ENCODE results near the gene DCTN2.
"Not testable (repeated sequence)": the region's sequence is repeated elsewhere in the genome, so short reads cannot be mapped to it uniquely, and the experiment has no call there.

The DCTN2 gene

DNA sequence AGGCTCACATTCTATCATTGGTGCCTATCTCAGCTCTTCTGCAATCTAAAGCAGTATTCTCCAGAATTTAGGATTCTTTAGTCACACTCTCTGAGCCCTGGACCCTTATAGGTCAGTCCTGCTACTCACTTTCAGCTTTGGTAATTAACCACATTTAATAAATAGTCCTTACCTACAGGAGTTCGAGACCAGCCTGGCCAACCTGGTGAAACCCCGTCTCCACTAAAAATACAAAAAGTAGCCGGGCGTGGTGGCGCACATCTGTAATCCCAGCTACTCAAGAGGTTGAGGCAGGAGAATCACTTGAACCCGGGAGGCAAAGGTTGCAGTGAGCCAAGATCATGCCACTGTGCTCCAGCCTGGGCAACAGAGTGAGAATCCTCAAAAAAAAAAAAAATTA, 33.3 kb downstream of the DCTN2 start:
- not testable (repeated sequence) for DNase-seq

DNA sequence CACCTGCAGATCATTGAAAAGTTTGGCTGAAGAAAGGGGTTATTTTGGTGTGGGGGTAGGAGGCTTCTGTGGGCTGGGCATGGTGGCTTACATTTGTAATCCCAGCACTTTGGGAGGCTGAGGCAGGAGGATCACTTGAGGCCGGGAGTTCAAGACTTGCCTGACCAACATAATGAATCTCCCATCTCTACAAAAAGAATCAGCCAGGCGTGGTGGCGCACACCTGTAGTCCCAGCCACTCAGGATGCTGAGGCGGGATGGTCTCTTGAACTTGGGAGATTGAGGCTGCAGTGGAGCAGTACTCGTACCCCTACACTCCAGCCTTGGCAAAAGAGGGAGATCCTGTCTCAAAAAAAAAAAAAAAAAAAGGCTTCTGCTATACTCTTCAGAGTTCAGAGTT, 33.7 kb downstream of the DCTN2 start:
- no peak for DNase-seq

- DNase-seq: no peak
Measured at GRCh38 chr12:57512665-57513064, 34.3 kb downstream of the DCTN2 start.

DNA sequence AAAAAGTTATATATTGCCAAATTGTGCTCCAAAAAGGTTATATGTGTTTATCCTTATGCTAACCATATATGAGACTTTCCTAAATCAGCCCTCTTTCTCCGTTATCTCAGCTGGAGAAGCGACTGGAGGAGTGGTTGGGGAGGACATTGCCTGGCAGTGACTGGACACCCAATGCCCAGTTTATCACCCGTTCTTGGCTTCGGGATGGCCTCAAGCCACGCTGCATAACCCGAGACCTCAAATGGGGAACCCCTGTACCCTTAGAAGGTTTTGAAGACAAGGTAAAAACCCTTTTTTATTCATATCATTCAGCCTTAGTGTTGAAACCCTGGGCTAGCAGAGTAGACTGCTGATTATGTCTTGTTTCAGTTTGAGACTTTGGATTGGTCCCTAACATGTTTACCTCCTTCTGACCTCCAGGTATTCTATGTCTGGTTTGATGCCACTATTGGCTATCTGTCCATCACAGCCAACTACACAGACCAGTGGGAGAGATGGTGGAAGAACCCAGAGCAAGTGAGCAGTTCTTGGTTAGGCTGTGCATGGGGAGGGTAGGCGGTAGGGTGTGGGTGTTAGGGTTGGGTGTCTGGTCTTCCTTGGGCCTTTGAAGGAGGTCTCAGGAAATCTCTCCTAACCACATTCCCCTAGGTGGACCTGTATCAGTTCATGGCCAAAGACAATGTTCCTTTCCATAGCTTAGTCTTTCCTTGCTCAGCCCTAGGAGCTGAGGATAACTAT, 35.2 kb downstream of the DCTN2 start:
- DNase-seq: no peak

- DNase-seq: no peak
Measured at GRCh38 chr12:57511161-57511560, 35.8 kb downstream of the DCTN2 start.

GRCh38 chr12:57507796-57508195, 39.2 kb downstream of the DCTN2 start:
- not testable (repeated sequence) for DNase-seq

DNA sequence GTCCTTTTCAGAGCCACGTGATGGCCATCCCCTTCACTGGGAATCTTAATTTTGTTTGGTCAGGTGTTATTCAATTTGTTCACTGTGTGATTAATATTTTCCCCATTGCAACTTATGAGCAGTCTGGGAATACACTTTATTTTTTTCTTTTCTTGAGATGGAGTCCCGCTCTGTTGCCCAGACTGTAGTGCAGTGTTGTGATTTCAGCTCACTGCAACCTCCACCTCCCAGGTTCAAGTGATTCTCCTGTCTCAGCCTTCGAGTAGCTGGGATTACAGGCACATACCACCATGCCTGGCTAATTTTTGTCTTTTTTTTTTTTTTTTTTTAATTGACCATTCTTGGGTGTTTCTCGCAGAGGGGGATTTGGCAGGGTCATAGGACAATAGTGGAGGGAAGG, 40.5 kb downstream of the DCTN2 start:
- DNase-seq: not testable (repeated sequence)

- not testable (repeated sequence) for DNase-seq
Measured at GRCh38 chr12:57502311-57502969, 44.6 kb downstream of the DCTN2 start.

GRCh38 chr12:57500213-57500612, 46.8 kb downstream of the DCTN2 start:
- DNase-seq: no peak

GRCh38 chr12:57498571-57498970, 48.4 kb downstream of the DCTN2 start:
- no peak for DNase-seq

GRCh38 chr12:57498132-57498502, 48.9 kb downstream of the DCTN2 start:
- no peak for DNase-seq

DNA sequence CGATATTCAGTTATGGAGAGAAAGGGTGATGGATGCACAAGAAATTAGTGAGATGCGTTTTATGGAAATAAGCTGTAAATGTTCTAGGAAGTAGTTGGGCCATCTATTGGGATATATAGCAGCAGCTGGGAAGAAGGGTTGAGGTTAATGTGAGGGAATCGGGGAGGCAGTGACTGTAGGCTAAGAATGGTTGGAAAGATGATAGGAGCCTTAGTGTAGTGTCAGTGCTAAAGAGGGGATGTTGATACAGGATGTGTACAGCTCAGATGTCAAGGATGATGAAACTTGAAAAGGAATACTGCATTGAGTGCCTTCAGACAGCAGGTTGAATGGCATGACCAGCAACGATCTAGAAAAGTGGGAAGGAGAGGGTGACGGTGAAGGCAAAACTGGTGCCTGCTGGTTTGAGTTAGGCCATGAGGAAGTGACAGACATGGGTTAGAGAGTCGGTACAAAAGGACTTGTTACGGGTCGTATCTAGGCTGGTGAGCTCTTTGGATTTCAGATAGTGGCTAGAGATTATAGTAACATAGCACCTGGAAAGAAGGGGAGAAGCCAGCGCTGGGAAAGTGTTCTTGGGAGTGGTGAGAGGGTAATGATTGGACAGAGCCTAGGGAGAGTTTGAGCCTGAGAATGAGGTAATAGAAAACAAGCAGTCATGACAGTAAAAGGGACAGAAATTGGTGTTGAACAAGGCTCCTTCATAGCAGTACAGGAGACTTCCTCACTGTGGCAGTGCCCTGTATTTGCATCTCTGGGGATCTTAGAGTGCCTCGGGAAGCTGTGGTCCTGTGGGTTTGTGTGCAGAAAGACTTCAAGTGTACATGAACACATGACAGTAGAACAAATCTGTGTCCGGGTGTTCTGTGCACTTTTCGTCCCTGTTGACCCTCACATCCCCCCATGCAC, 49.5 kb downstream of the DCTN2 start:
- DNase-seq: no peak

DNA sequence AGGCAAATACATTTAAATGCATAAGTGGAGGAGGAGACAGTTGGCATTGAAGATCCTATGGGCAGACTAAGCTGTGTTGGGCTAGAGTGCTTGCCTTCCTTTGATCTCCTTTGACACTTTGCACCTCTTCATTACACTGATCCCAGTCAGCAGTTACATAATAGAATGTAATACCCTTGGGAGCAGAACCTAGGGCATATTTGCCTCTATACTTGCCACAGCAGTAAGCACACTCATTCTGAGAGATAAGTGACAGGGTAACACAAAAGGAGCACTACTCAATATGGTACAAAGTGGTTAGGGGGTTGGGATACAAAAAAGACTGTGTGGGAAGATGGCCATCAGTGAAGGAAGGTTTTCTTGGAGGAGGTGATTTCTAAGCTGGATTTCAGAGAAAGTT, 50.2 kb downstream of the DCTN2 start:
- DNase-seq: no peak

DNA sequence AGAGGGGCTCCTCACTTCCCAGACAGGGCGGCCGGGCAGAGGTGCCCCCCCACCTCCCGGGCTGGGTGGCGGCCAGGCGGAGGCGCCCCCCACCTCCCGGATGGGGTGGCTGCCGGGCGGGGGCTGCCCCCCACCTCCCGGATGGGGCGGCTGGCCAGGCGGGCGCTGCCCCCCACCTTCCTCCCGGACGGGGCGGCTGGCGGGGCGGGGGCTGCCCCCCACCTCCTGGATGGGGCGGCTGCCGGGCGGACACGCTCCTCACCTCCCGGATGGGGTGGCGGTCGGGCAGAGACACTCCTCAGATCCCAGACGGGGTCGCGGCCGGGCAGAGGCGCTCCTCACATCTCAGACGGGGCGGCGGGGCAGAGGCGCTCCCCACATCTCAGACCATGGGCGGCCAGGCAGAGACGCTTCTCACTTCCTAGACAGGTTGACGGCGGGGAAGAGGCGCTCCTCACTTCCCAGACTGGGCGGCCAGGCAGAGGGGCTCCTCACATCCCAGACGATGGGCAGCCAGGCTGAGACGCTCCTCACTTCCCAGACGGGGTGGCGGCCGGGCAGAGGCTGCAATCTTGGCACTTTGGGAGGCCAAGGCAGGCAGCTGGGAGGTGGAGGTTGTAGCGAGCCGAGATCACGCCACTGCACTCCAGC, 51.8 kb downstream of the DCTN2 start:
- not testable (repeated sequence) for DNase-seq

GRCh38 chr12:57491393-57492280, 55.4 kb downstream of the DCTN2 start:
- peak; percentile 43 for DNase-seq

DNA sequence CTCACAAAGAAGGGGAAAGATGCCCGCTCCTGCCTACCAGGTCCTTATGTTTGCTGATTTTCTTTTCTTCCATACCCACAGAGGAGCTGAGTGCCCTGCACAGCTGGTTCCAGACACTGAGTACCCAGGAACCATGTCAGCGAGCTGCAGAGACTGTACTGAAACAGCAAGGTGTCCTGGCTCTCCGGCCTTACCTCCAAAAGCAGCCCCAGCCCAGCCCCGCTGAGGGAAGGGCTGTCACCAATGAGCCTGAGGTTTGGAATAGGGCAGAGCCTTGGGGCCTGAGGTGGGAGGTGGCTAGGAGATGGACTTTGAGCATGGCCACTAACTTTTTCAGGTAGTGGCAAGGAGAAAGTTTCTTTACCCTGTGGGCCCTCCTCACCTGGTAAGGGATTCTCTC, 56.9 kb downstream of the DCTN2 start:
- no peak for DNase-seq

- DNase-seq: no peak
Measured at GRCh38 chr12:57489157-57489641, 57.8 kb downstream of the DCTN2 start.

DNA sequence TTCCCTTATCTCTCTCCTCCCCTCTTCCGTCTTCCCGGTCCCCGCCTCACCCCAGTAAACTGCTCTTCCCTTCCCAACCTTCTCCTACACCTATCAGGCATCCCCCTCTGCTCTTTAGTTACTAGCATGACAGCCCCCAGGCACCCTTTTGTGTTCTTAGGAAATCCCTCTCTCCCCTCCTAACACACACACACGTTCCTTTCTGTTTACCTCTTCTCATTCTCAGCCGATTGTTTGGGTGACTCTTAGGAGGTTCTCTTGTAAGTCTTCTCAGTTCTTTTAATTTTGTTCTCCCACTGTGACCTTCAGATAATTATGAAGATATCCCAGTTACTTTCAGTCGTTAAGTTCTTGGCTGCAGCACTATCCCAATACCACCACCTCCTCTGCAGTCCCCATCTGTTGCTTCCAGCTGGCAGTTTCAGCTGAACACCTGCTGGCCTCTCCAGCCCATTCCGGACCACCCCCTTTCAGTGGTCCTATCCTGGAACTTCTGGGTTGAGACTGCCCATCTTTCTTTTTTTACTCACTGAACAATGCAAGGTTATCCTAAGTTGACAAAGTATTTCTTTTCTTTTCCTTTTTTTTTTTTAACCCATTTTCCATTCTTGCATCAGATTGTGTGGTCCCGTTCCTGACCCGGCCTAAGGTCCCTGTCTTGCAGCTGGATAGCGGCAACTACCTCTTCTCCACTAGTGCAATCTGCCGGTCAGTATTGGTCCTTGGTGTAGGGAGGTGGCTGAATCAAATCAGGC, 58.4 kb downstream of the DCTN2 start:
- peak; percentile 17 for DNase-seq

DNA sequence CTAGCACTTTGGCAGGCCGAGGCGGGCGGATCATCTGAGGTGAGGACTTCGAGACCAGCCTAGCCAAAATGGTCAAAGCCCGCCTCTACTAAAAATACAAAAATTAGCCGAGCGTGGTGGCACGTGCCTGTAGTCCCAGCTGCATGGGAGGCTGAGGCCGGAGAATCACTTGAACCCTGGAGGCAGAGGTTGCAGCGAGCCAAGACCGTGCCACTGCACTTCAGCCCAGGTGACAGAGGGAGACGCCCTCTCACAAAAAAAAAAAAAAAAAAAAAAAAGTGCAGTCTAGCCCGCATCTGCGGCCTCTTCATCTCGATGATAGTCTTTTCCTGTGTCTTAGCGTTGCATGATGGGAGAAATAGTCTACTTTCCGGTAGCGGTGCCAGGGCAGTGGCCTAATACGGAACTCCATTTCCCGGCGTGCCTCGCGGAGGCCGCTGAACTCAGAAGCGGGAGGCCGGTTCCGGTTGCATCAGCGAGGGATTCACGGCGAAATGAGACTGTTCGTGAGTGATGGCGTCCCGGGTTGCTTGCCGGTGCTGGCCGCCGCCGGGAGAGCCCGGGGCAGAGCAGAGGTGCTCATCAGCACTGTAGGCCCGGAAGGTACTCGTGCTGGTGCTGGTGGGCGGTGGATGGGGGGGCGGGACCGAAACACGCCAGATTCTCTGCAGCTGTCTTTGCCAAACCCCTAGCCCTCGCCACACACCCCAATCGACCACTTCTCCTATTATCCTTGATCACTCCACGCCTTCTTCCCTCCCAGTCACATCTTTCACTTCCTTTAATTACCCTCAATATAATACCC, 59.2 kb downstream of the DCTN2 start, which contains the start of gene MARS1:
TSS of gene MARS1 (plus strand) at position 472 of the 805 bp plus-strand sequence. CDS start at position 495, 23 bp downstream.
- DNase-seq: peak; percentile 93

GRCh38 chr12:57487055-57487596, 59.9 kb downstream of the DCTN2 start:
- DNase-seq: no peak

Data from NCI-H1694 treated with DMSO at 0.1 percent for 48 hours (cell line).